ENCODE measurements around the gene ZNF628.

The ZNF628 gene

DNA sequence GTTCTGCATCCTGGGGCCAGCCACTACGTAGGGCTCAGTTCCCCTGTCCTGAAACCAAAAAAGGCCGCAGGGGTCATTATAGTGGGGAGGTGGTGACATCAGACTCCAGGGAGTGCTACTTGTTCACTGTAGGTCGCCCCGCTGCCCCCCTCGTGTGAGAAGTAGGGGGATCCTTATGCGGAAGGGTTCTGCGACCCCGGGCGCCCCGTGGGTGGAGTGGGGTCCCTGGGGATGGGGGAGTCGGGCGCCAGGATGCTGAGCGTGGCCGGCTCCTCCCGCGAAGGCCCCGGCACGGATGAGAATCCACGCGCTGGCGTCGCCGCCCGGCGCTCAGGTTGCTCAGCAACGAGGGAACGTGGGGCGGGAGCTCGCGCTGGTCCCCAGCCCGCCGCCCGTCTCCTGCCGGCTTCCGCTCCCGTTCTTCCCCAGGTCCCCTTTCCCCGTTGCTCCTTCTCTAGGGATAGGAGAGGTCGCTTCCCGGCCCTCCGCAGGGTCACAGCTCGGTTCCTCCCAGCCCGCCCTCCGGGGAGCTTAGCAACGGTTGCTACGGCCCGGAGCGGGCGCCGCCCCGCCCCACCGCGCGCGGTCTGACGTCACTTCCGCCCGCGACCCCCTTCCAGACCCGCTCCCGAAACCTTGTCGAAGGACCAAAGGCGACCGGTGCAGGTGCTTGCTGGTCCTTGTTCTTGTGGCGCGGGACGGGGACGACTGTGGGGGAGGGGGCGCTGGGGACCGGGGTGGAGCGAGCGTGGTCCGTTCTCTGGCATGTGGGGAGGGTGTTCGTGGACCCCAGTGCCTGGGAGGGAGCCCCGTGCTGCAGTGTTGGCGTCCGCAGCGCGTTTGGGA lies 8.4 kb downstream of the ZNF628 start, which contains the start of gene NAT14:
NAT14 (plus strand) TSS at position 596 of the 846 bp plus-strand sequence. CDS start 521 bp downstream, outside the sequence.
- in situ Hi-C loops (cut with MboI; ENCODE audit: low pct_unique_long_range_greater_than_20kb, low sequenced_read_pairs, unreplicated experiment): no loop called here
- peak; percentile 97 for DNase-seq (ENCODE audit: low spot score)
- no peak for TF ChIP-seq CTCF (IDR thresholded peaks at IDR 0.05; ENCODE audit: extremely low read depth, insufficient read depth, missing control alignments)

DNA sequence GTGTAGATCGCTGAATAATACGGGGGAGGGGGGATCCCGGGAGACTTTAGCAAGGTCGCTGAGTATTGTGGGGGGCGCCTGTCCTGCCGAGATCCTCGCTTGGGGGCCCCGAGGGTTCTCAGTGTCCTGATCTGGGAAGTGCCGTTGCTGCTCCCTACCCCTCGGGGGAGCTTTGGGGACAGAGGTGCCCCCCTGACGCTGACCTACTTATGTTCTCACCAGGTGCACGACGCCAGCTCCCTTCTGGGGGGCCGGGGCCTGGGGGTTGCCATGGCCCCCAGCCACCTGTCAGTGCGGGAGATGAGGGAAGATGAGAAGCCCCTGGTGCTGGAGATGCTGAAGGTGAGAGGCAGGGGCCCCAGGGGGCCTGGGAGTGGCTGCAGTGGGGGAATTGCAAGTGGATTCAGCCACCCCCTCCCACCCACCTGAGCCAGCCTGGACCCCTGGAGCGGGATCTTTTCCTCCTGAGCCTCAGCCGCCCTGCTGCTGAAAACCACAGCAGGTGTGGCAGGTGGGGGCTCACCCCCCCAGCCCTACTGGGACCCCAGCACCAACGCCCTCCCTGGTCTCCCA lies 9.1 kb downstream of the ZNF628 start:
- in situ Hi-C loops (cut with MboI; ENCODE audit: low pct_unique_long_range_greater_than_20kb, low sequenced_read_pairs, unreplicated experiment): no loop called here
- TF ChIP-seq CTCF (IDR thresholded peaks at IDR 0.05; ENCODE audit: extremely low read depth, insufficient read depth, missing control alignments): no peak
- DNase-seq (ENCODE audit: low spot score): no peak

GRCh38 chr19:55486043-55486970 lies 9.9 kb downstream of the ZNF628 start:
- no peak for DNase-seq (ENCODE audit: low spot score)
- no peak for TF ChIP-seq CTCF (IDR thresholded peaks at IDR 0.05; ENCODE audit: extremely low read depth, insufficient read depth, missing control alignments)
- in situ Hi-C loops (cut with MboI; ENCODE audit: low pct_unique_long_range_greater_than_20kb, low sequenced_read_pairs, unreplicated experiment): no loop called here

DNA sequence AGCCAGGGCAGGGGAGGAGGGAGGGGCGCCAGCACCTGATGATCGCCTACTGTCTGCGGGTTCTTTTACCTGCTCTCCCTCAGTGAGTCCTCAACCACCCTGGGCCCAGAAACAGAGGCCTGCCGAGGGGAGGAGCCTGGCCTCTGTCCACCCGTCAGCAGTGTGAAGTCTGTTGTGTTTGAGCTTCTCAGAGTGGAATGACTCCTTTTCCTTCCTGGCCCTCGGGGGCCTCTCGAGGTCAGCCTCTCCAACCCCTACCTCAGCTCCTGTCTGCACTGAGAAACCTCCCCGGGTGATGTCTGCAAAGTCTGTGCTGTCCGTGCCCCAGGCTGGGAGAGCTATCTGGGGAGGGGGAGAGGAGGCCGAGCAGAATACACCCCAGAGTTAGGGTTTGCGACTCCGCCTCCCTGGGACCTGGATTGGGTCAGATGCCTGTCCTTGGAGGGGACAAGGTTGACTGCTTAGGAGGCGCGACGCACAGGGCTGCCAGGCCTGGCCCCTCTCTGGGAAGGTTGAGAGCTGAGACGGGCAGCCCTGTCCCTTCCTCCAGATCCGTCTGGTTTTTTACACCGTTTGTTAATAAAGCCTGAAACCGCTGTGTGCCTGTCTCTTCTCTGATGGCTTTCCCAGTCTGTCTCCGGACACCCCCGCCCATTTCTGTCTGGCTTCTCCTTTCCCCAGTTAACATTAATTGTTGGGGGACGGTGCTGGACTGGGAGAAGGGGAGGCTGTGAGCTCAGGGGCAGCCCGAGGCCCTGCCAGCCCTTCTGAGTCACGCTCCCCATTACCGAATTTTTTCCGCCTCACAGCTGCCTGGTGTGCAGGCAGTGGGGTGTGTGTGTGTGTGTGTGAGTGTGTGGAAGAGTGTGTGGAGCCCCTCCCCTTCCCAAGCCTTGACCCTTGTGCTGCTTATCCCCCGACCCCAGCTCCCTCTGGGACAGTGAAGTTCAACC lies 10.8 kb downstream of the ZNF628 start:
- in situ Hi-C loops (cut with MboI; ENCODE audit: low pct_unique_long_range_greater_than_20kb, low sequenced_read_pairs, unreplicated experiment): no loop called here
- TF ChIP-seq CTCF (IDR thresholded peaks at IDR 0.05; ENCODE audit: extremely low read depth, insufficient read depth, missing control alignments): no peak
- no peak for DNase-seq (ENCODE audit: low spot score)

- DNase-seq (ENCODE audit: low spot score): no peak
- in situ Hi-C loops (cut with MboI; ENCODE audit: low pct_unique_long_range_greater_than_20kb, low sequenced_read_pairs, unreplicated experiment): no loop called here
Observed at GRCh38 chr19:55487924-55488687, 11.7 kb downstream of the ZNF628 start, which contains the start of gene SSC5D. Gene SSC5D, plus strand, starts transcription at chr19:55488436. Its CDS starts 154 bp downstream, at chr19:55488590.

More at GRCh38 chr19:55487924-55488687, 11.7 kb downstream of the ZNF628 start, which contains the start of gene SSC5D:
- no peak for TF ChIP-seq CTCF (IDR thresholded peaks at IDR 0.05; ENCODE audit: extremely low read depth, insufficient read depth, missing control alignments)
